NCI-H2171 (cell line): Measurements from ENCODE around the gene ZFP62.

ENCODE experiments used
- DNase-seq: peaks from one replicate; lab custom pipeline; 2025; lab: John Stamatoyannopoulos, UW

ZFP62 gene

DNA sequence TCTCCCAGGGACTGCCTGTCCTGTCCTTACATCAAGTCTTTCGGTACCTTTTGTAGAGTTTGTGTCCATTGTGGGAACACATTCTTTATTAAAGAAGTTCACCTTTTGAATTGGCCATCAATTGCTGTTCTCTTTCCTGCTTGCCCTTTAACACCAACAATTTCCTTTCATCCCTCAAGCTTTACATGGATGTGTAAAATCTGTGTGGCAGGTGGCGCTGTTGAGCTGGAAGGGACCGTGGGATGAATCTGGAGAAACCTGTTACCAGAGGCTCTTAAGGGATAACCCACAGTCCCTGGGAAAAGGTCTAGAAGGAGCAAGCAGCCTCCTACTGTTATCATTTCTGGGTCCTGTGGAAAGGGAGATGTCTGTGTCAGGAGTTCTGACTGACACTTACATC is 7.9 kb upstream of the ZFP62 start:
- DNase-seq = peak; percentile 29

DNA sequence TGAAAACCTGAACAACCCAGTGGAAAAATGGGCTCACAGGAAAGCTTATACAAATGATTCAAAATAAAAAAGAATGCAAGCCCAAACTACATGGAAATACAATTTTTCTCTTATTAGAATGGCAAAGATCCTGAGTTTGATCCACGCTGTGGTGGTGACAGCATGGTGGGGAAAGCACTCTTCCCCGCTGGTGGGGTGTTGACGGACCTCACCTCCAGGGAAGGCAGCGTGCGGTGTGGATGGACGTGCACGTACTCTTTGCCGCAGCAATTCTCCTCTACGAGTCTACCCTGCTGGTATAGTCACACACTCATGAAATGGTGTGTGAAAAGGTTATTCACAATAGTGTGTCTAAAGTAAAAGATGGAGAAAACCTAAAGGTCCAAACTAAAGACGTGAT is 5.9 kb upstream of the ZFP62 start:
- DNase-seq = no peak

DNA sequence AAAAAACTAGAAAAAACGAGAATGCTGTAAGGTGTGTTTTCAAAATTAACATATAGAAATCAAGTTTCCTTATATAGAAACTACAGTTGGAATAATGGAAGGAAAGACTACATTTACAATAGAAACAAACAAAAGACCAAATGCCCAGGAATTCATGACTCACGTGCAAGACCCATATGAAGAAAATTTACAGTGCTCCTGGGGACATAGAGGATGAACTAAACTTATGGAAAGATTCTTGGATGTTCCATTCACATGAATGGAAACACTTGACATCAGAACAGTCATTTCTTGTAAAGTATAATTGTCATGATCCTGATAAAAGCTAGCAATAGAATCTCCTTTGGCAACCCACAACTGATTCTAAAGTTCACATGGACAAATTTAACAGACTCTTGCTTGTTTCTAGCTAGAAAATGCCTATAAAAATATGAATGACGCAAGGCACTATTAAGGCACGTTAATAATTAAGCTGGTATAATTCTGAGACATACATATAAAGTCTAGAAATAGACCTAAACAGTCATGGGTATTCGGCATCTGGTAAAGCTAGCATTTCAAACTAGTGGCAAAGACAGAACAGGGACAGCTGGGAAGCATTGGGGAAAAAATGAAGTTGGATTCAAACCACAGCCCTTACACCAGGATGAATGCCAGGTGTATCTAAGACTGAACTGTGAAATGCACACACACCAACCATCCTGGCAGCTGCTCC is 5.1 kb upstream of the ZFP62 start:
- peak; percentile 2 for DNase-seq

DNA sequence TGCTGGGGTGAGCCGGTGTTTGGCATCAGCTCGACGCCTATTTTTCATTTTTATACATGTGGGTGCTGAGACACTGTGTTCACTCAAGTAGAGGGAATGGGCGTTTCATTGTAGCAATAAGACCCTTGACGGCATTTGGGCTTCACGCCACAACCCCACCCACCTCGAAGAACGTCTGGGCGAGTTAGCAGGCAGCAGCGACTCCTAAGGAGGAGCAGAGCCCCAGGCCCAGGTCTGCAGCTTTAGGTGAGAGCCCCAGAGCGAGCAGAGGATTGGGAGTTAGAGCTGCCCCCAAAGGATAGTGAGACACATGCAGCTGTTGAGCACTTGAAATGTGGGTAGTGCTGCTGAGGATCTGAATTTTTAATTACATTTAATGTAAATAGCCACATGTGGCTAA is 1.6 kb upstream of the ZFP62 start:
- no peak for DNase-seq

DNA sequence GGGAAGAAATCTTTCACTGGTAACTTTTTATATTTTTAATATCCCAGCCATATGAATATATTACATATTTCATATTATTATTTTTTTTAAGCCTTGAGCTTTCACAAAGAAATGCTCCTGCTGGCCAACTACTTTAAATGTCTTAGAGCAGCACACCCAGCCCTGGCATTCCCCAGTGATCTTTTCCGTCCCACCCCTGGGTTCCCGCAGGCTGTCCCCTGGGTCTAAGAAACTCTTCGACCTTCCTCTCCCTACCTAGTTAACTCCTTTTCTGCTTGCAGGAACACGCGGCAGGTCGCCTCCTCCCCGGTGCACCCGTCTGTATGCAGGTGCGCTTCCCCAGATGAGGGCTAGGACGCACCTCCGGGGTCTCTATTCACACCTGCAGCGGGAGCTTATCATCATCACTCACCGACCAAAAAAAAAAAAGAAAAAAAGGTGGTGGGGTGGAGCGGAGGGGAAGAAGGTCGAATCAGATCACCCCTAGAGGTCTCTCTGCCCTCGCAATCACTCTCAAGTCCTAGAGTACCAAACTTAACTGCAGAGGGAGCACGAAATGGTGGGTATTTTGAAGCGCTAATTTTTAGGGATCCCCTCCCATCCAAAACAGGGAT is 696 bp downstream of the ZFP62 start:
- DNase-seq = peak; percentile 29

DNA sequence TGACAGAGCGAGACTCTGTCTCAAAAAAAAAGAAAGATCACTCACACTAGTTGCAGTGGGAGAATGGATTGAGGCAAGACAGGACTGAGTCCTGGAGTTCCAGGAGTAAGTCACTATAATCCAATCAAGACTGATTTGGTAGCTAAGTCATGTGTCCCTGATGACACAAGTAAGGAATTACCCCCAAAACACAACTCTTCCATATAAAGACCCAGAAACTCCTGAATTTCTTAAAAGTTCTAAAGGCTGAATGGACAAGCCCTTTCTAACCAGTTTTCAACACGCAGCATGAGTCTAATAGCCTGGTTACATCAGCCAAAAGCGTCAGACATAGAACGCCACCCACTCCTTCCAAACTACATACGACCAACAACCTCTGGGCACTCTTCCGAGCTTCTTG is 2.5 kb downstream of the ZFP62 start:
- no peak for DNase-seq

DNA sequence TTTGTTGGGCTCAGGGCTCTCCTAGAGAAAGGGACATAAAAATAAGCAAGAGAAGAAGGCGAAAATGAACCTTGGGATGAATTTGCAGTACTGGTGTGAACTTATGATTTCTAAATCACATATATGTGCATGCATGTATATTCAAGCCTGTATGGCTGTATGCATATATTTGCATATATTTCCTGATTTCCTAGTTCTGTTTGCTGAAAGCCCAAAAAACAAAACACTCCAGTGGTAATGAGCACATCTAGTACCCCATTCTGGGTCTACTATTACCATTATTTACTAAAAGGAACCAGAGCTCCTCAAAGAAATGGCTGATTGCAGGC is 7.3 kb downstream of the ZFP62 start:
- no peak for DNase-seq

DNA sequence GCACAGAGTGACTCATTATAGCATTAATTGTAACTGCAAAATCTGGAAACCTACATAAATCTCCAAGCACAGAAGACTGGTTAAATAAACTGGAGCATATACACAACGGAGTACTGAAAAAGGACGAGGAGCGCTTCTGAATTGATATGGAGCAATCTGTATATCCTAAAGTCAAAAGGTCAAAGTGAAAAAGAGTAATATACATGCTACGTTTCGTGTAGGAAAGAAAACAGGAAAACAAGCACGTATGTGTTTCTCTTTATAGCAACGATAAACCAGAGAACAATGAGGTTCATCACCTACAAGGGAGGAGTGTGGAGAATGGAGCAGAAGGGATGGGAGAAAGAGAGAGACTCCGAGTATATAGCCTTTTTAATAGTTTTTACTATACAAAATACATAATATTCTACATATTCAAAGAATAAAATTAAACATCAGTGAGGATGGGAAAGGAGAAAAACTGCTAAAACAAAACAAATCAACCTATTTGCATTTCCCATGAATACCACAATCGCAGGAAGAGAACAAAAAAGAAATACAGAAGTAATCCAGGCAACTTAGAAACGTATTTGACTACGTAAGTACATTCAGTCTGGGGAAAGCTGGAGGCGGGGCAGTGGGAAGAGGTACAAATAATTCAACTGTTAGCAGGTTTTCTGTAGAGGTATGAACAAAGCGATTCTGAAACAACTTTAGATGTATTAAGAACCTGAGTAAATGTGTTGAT is 7.8 kb downstream of the ZFP62 start:
- no peak for DNase-seq

DNA sequence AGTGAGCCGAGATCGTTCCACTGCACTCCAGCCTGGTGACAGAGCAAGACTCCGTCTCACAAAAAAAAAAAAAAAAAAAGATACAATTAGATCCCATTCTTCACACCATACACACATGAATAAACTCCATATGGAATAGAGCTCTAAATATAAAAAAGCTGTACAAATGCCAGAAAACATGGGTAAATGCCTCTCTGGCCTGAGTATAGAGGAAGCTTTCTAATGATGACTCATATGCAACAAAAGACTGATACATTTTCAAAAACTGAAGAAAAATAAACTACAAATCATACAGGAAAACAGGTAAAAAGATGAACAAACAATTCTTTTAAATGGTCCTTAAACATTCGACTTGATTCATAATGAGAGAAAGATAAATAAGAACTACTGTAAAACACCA is 8.6 kb downstream of the ZFP62 start:
- no peak for DNase-seq

DNA sequence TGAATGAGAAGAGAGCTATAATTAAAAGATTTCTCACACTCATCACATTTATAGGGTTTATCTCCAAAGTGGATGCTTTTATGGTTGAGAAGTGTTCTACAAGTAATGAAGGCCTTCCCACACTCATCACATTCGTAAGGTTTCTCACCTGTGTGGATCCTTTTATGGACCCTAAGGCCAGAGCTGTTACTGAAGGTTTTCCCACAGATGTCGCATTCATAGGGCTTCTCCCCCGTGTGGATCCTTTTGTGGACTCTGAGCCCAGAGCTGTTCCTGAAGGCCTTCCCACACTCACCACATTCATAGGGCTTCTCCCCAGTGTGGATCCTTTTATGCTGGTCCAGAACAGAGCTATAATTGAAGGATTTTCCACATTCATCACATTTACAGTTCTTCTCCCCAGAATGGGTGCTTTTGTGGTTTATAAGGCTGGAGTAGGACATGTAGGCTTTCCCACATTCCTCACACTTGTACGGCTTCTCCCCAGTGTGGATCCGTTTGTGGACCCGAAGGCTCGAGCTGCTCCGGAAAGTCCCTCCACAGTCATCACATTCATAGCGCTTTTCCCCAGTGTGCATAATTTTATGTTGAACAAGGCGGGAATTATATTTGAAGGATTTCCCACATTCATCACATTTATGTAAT is 10.5 kb downstream of the ZFP62 start:
- no peak for DNase-seq

DNA sequence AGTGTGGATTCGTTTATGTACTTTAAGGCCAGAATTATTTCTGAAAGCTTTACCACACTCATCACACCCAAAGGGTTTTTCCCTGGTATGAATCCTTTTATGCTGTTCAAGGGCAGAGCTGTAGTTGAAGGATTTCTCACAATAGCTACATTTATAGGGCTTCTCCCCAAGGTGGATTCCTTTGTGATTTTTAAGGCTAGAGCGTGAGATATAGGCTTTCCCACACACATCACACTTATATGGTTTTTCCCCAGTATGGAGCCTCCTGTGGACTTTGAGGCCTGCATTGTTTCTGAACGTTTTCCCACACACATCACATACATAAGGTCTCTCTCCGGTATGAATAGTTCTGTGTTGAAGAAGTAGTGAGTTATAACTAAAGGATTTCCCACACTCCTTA is 11.2 kb downstream of the ZFP62 start:
- DNase-seq = no peak

DNA sequence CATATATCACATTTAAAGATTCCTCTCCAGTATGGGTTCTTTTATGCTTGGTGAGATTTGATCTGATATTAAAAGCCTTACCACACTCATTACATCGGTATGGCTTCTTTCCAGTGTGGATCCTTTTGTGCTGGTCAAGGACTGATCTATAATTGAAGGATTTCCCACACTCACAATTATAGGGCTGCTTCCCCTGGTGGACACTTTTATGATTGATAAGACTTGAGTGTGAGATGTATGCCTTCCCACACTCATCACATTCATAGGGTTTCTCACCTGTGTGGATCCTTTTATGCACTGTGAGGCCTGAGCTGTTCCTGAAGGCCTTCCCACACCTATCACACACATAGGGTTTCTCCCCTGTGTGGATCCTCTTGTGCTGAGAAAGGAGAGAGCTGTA is 12.2 kb downstream of the ZFP62 start:
- no peak for DNase-seq

DNA sequence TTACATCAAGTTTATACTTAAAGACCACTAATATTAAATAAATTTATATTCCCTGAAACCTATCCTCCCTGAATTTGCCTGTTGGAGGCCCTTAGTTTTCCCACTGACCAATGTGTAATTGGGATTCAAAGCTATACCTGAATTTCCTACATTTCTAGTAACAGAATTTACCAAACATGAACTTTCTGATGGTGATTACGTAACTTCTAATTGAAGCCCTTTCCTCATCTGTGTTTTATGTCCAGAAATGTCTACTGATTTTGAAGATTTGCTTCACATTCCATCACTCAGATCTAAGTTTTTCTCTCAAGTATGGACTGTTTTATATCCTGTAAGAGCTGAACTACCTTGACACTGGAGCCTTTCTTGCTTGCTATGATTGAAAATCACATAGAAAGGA is 12.8 kb downstream of the ZFP62 start:
- DNase-seq = no peak

DNA sequence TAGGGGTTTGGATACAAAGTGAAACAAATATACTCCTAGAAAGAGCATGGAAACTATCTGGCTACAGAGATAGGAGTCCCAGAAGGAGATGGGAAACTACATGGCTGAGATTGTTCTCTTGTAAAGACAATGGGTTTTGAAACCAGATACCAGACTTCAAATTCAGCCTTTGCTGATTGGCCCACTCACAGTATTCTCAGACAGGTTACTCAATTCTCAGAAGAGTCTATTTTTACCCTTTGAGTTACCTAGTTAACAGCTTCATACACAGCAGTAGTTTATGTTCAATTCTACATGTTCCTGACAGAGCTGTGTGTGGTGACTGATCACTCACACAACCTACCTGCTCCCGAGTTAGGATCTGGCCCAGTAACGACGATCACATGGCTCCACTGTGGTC is 14.1 kb downstream of the ZFP62 start:
- DNase-seq = no peak

DNA sequence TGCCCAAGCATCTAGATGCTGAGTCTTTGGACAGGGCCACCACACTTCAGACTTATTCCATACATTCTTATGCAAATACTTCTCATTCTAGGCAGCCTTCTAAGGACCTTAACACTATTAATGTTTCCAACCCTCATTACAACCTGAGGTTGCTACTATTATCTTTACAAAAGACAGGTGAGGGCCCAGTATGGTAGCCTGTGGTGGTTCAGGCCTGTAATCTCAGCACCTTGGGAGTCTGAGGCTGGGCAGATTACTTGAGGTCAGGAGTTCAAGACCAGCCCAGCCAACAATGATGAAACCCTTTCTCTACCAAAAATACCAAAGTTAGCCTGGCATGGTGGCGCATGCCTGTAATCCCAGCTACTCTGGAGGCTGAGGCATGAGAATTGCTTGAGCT is 16.2 kb downstream of the ZFP62 start:
- DNase-seq = no peak

DNA sequence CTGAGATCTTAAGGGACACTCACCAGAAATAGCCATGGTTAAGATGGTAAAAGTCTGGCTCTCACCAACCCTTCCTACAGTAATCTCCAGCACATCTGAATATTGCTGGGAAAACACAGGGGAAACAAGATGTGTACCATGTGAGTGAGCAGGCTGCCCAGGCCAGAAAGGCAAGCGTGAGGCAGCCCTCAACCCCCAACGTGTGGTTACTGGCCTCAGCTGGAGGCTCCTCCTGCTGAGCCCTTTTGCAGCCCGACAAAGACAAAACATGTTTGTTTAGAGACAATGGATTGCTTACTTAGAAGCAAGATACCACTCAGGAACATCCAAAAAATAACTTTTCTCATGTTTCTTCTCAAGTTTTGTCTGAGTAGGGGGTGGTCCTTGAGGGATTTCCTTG is 16.6 kb downstream of the ZFP62 start:
- no peak for DNase-seq

DNA sequence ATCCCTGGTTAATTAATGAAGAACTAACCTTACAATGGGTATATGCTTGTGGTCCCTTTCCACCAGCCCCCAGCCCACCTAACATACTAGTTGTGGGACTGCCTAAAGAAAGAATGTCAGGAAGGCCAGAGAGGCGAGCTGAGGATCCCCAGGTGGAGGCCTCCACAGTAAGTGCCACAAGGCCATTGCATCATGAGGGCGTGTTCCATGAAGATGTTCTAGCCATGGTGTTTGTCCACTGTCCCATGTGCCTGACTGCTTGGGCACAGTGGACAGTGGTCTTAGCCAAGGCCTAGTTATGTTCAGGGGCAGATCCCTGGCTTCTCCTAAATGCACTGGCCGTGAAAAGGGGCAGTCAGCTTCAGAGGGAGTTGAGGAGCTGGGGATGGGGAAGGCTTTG is 21.1 kb downstream of the ZFP62 start:
- no peak for DNase-seq

DNA sequence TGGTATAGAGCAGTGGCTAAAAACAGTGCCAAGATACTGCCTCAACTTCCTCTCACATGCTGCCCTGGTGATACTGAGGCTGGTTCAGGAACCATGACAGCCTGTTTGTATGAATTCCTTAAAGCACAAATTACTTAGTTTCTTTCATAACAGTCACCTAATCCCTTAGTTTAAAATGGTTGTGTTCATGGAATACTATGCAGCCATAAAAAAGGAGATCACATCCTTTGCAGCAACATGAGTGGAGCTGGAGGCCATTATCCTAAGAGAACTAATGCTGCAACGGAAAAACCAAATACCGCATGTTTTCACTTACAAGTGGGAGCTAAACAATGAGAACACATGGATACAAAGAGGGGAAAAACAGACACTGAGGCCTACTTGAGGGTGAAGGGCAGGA is 21.8 kb downstream of the ZFP62 start:
- no peak for DNase-seq

DNA sequence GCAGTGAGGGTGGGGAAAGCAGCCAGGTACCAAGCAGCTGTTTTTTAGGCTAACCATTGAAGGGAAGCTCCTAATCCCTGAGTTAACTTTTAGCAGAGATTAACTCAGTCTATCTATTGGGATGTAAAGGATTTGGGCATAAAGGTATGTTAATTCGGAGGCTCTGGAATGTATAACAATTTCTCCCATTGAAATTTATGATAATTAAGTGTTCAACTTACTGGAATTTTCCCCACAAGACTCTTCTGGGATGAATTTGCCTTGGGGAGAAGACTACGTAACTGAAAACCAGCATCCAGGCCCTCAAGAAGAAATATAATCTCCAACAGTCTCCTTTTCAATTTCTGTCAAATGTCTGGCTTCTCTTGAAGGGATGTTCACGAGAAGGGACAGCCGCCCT is 23.6 kb downstream of the ZFP62 start:
- DNase-seq = no peak

DNA sequence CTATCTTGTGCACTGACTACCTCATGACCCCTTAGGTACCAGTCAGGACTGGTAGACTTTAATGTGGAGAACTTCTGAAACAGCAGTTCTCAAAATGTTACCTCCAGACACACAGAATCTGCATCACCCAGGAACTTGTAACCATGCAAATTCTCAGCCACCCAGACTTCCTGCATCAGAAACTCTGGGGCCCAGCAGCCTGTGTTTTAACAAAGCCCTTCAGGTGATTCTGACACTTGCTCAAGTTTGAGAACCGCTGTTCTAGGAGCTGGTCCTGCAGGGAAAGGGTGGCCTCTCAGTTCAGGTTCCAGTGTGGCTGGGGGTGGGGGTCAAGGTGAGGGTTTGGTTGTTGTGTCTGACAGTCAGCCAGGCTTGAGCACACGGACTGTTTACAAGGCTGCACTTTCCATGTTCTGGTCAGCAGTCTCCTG is 28.4 kb downstream of the ZFP62 start:
- DNase-seq = no peak

DNA sequence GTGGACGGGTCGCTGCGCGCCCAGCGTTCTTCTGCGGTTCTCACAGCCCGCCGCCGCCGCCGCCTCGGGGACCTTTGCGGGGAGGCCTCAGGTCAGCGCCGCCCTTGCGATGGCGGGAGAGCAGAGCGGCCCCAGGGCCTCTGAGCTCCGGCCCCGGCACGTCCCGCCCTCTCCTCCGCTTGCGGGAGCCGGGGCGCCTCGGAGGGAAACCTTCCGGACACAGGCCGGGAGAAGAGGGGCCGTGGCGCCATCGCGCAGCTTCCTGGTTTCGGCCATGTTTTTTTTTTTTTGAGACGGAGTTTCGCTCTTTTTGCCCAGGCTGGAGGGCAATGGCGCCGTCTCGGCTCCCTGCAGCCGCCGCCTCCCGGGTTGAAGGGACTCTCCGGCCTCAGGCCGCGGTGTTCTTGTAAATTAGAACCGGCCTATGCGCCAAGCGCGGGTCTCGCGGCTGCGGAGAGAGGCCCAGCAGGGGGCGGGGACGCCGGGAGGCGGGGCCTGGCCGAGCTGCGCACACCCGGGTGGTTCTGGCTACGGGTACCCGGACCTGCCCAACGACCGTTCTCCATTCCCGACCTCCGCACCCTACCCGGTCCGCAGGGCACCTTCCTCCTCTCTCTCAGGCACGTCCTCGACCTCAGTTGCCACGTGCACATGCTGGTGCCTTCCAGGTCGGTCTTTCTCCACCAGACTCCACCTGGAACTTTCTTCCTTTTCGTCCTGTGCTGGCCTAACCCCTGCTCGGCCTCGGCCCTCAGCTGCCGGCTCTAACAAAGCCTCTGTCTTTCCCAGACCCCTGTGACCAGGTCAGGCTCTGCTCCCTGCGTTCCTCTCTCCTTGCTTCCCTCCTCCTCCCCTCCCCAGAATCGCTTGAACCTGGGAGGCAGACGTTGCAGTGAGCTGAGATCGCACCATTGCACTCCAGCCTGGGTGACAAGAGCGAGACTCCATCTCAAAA is 29.7 kb downstream of the ZFP62 start:
- peak; percentile 25 for DNase-seq
